Activated CD4-positive, alpha-beta T cell treated with anti-CD3 and anti-CD28 coated beads, Interleukin-2, Interleukin-6, amounts not matched to agents 100 ng/mL and 50 ng/mL, durations not matched to agents 16 hours and 8 hours (primary cell): ENCODE measurements around the gene ITFG1.
"Not testable (repeated sequence)": the region's sequence is repeated elsewhere in the genome, so short reads cannot be mapped to it uniquely, and the experiment has no call there.

Experiments
- DNase-seq: peaks from one replicate; pipeline ENCODE4 v3.0.0-alpha.2; 2020

The ITFG1 gene

DNA sequence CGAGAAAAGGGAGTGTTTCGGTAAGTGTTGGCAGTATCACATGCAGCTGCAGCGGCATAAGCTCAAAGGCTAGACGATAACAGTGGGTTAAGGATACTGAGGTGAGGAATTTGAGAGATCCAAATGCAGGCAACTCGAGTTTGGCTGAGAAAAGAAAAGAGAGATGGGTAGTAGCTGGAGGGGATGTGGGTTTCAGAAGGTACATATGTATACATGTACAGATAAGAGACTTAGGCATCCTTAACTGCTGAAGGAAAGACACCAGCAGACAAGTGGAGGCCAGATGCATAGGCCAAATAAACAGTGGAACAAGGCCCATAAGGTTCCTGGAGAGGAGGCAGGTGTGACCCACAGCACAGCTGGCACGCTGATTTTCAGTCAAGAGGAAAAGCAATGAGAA lies 230.6 kb downstream of the ITFG1 start:
- DNase-seq = no peak

- no peak for DNase-seq
These were observed 231.5 kb downstream of the ITFG1 start for GRCh38 chr16:47229053-47230050.

DNA sequence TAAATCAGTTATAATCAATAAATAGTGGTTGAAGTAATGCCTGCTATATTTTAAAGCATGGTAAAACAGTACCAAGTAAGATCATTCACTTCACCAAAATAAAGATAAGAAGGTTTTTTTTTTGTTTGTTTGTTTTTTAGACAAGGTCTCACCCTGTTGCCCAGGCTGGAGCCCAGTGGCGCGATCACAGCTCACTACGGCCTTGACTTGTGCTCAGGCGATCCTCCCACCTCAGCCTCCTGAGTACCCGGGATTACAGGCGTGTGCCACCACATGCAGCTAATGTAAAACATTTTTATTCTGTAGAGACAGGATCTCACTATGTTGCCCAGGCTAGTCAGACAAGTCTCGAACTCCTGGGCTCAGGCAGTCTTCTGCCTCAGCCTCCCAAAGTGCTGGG lies 232.6 kb downstream of the ITFG1 start:
- DNase-seq = no peak

- DNase-seq = no peak
These were observed 247.0 kb downstream of the ITFG1 start for GRCh38 chr16:47213761-47214440.

DNA sequence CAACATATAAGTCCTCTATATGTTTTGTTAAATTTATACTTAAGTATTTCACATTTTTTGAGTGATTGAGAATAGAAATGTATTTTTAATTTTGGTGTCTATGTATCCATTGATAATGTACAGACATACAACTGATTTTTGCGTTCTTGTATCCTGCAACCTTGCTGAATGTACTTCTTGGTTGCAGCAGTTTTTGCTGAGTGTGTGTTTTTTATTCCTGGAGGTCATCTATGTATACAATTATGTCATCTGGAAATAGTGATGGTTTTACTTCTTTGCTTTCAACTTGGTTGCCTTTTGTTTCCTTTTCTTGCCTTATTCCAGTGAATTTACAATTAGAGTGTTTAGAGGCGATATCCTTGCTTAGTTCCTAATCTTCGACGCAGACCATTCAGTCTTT lies 249.6 kb downstream of the ITFG1 start:
- DNase-seq = no peak

GRCh38 chr16:47204736-47205504 lies 255.9 kb downstream of the ITFG1 start:
- DNase-seq = no peak

DNA sequence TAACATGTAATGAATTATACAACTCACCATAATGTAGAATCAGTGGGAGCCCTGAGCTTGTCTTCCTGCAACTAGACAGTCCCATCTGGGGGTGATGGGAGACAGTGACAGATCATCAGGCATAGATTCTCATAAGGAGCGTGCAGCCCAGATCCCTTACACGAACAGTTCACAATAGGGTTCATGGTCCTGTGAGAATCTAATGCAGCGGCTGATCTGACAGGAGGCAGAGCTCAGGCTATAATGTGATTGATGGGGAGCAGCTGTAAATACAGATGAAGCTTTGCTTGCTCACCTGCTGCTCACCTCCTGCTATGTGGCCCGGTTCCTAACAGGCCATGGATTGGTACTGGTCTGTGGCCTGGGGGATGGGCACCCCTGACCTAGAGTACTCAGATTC lies 257.4 kb downstream of the ITFG1 start:
- DNase-seq = not testable (repeated sequence)

DNA sequence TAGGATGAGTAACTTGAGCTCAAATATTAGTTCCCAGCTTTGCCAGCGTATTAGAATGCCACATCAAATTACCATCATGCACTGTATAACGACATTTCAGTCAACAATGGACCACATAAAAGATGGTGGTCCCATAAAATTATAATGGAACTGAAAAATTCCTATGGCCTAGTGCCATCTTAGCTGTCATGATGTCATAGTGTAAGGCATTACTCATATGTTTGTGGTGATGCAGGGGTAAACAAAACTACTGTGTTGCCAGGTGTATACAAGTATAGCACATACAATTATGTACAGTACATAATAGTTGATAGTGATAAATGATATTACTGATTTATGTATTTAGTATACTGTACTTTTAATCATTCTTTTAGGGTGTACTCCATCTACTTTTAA lies 262.7 kb downstream of the ITFG1 start:
- DNase-seq = no peak

DNA sequence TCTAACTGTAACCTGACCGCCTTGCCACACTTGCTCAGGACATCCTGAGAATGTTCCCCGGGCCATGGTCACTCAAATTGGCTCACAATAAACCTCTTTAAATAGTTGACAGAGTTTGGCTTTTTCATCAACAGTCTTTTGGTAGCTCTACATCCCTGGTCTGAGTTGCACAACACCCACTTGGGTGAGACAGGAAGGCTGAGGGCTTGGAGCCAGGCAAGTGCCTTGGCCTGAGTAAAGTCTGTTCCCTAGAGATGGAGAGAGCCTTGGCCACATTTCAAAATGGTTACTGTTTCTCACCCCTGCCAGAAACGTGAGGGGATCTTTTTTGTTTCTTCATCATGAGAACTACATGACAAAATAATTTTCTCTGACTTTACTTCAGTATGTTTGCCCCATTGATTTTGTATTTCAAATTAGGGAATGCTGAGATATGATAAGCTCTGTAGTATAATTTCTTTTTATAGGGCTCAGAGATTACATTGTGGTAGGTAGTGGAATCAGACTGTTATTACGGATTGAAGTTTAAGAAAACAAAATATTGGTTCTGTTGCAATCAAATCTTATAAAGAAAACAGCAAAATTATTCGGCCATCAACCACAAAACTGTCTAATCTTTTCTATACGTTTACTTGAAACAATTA lies 263.2 kb downstream of the ITFG1 start:
- no peak for DNase-seq

- DNase-seq = no peak
These were observed 264.4 kb downstream of the ITFG1 start for GRCh38 chr16:47196457-47196856.

DNA sequence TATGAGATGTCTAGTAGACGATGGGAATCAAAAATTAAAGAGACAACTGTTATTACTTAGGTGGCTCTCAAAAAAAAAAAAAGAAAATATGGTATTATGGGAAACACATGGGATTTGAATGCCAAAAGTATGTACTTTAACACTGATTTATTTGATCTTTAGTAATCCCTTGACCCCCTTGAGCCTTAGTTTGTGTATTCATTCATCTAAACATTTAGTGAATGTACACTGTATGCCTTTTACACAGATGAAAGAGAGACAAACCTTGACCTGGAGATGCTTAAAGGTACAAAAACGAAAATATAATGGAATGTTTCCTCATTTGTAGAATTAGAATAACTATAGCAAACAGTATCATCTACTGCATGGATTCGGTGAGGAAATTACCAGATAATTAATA lies 278.5 kb downstream of the ITFG1 start:
- no peak for DNase-seq

GRCh38 chr16:47181066-47181465 lies 279.8 kb downstream of the ITFG1 start:
- not testable (repeated sequence) for DNase-seq

- no peak for DNase-seq
These were observed 280.8 kb downstream of the ITFG1 start for GRCh38 chr16:47180073-47180472.

DNA sequence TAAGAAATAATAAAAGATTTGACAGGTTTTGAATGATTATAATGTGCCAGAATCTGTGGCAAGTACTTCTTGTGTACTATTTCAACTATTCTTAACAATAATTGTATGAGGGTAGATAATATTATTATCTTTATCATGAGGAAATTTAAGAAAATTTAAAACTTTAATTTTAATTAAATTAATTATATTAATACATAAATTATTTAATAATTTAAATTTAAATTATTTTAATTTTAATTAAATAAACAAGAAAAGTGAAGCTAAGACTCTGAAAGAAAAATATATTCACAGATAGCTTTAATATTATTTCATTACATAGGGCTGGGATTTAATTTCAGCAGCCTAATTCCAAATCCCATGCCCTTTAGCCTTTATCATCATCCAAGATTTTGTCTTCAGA lies 285.7 kb downstream of the ITFG1 start:
- DNase-seq = no peak

DNA sequence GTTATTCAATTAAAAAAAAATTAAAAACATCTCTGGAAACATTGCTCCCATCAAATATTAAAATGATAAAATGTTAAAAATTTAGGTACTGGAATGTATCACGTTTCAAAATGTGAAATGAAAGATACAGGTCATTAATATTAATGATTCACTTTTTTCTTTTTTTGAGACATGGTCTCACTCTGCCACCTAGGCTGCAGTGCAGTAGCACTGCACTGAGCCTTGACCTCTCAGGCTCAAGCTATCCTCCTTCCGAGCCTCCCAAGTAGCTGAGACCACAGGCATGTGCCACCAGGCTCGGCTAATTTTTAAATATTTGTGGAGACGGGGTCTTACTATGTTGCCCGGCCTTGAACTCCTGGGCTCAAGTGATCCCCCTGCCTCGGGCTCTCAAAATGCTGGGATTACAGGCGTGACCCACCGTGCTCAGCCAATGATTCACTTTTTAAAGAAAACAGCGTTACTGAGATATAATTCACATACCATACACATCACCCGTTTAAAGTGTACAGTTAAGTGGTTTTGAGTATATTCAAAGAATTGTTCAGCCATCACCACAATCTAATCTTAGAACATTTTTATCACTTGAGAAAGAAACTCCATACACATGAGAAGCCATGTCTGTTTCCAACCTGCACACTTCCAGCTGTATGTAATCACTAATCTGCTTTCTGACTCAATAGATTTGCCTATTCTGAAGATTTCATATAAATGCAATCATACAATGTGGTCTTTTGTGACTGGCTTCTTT lies 298.0 kb downstream of the ITFG1 start:
- no peak for DNase-seq

DNA sequence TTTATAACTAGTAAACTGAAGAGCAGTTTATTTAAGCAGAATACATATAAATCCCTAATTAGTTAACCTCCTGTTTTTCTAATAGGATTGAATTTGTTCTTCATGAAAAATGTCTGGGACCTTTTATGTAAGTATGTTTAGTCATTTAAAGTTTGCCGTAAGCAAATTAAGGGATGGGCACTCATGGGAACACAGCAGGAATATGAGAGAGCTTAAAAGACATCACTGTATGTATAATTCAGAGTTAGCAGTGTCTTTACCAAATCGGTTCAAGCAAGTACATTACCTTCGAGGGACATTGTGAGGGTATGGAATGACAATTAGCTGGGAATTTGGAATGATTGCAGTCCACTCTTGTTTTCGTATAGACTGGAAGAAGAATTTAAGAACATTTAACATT lies 299.4 kb downstream of the ITFG1 start:
- DNase-seq = no peak

GRCh38 chr16:47160422-47160821 lies 300.4 kb downstream of the ITFG1 start:
- DNase-seq = no peak

- no peak for DNase-seq
These were observed 301.9 kb downstream of the ITFG1 start for GRCh38 chr16:47158992-47159391.

DNA sequence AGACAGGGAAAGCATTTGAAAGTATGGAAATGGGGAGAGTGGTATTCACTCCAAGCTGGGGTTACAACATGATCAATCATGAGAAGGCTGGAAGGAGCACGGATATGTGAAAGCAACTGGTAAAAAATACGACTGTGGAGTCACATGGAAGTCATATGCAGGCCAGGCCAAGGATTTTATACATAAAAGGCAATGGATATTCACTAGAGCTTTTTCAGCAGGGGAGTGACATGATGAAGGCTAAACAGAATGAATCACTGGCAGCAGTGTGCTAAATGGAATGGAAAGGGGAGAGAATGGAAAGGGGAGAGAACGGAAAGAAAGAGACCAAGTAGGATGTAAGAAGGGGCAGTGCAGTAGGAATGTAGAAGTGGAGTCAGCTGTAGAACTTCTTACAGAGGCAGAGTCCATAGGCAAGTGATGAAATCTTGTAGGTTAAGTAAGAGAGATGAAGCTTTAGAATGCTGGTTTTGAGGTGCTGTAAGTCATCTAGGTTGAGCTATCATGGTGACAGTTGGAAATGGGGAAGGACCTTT lies 304.1 kb downstream of the ITFG1 start:
- no peak for DNase-seq

DNA sequence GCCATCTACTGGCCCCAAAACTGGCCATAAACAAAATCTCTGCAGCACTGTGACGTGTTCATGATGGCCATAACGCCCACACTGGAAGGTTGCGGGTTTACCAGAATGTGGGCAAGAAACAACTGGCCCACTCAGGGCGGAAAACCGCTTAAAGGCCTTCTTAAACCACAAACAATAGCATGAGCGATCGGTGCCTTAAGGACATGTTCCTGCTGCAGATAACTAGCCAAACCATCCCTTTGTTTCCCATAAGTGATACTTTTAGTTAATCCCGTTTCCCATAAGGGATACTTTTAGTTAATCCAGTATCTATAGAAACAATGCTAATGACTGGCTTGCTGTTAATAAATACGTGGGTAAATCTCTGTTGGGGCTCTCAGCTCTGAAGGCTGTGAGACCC lies 308.4 kb downstream of the ITFG1 start:
- not testable (repeated sequence) for DNase-seq

- no peak for DNase-seq
These were observed 310.8 kb downstream of the ITFG1 start for GRCh38 chr16:47150067-47150466.

DNA sequence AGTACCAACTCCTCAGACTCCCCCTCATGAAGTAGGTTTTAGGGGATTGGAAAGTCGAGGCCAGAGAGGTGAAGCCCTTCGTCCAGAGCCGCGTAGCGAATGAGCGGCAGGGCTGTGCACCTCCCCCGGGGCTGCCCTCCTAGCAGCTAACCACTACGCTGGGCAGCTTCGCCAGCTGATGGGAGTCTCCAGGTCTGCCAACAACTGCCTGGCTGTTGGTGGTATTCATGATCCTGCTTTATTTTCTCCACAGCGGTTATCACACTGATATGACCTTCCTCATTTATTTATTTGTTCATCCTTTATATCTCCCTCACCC lies 316.3 kb downstream of the ITFG1 start:
- no peak for DNase-seq
